RWPE2 (cell line): ENCODE measurements around the gene RBP5.
A peak's percentile ranks its signal among the peaks of the same experiment; 100 is the strongest.

Source experiments
- ATAC-seq: fragments of 200-7000 bp; cut with Tn5 transposase; 3 replicates; pipeline ENCODE4 v1.9.1; 2021; ENCODE audit warnings: low read depth
- DNase-seq: peaks from one replicate; pipeline ENCODE4 v3.0.0-alpha.2; 2020; ENCODE audit warnings: low spot score
- H3K27ac ChIP-seq: fragments of 450-650 bp; 2 replicates; pipeline ENCODE4 v1.5.1; 2017; ENCODE audit warnings: mild to moderate bottlenecking; ENCODE audit not compliant: poor library complexity, severe bottlenecking
- H3K27me3 ChIP-seq: fragments of 250-450 bp; sonication (Bioruptor Pico); 2 replicates; pipeline ENCODE4 v1.5.1; 2021; ENCODE audit warnings: mild to moderate bottlenecking, moderate library complexity; ENCODE audit not compliant: insufficient read depth, poor library complexity, severe bottlenecking
- H3K36me3 ChIP-seq: fragments of 250-450 bp; sonication (Bioruptor Pico); 2 replicates; pipeline ENCODE4 v1.5.1; 2020; ENCODE audit warnings: low read depth, mild to moderate bottlenecking, moderate library complexity
- H3K4me1 ChIP-seq: fragments of 250-450 bp; sonication (Bioruptor Pico); 2 replicates; pipeline ENCODE4 v1.5.1; 2021; ENCODE audit warnings: mild to moderate bottlenecking, moderate library complexity; ENCODE audit not compliant: insufficient read depth, poor library complexity, severe bottlenecking
- H3K4me3 ChIP-seq: fragments of 250-450 bp; sonication (Bioruptor Pico); 2 replicates; pipeline ENCODE4 v1.5.1; 2021; ENCODE audit warnings: mild to moderate bottlenecking, moderate library complexity; ENCODE audit not compliant: severe bottlenecking
- H3K9me3 ChIP-seq: fragments of 250-450 bp; sonication (Bioruptor Pico); 2 replicates; pipeline ENCODE4 v1.5.1; 2021; ENCODE audit warnings: mild to moderate bottlenecking, moderate library complexity; ENCODE audit not compliant: severe bottlenecking
- TF ChIP-seq, protein P1 (sequence below): fragments of 450-650 bp; IDR thresholded peaks from one replicate; pipeline ENCODE4 v1.5.1; 2017; ENCODE audit warnings: mild to moderate bottlenecking, moderate library complexity; ENCODE audit not compliant: poor library complexity, severe bottlenecking

The RBP5 gene

DNA sequence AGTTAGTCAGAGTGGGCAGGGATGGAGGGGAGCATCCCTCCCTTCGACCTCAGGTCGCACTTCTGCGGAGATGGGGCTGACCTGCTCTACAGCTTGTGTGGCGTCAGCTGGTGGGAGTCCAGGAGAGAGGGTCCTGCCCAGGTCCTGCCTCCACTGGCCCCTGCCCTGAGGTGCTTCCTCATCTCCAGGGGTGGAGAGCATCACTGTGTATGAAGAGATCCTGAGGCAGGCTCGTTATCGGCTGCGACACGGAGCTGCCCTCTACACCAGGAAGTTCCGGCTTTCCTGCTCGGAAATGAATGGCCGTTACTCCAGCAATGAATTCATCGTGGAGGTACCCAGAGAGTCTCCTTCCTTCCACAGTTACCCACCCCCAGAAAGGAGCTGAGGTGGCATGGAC, 21.7 kb upstream of the RBP5 start:
- Histone ChIP-seq H3K27ac (no peak overlapping the region), H3K9me3 (no peaks in the 10 kb centered on the region), H3K36me3 (no peaks in the 10 kb centered on the region), H3K4me3 (no peak overlapping the region), H3K27me3 (no peaks in the 10 kb centered on the region), H3K4me1 (no peaks in the 10 kb centered on the region)
- ATAC-seq (no peak), DNase-seq (no peak)
- TF ChIP-seq, protein P1, sequence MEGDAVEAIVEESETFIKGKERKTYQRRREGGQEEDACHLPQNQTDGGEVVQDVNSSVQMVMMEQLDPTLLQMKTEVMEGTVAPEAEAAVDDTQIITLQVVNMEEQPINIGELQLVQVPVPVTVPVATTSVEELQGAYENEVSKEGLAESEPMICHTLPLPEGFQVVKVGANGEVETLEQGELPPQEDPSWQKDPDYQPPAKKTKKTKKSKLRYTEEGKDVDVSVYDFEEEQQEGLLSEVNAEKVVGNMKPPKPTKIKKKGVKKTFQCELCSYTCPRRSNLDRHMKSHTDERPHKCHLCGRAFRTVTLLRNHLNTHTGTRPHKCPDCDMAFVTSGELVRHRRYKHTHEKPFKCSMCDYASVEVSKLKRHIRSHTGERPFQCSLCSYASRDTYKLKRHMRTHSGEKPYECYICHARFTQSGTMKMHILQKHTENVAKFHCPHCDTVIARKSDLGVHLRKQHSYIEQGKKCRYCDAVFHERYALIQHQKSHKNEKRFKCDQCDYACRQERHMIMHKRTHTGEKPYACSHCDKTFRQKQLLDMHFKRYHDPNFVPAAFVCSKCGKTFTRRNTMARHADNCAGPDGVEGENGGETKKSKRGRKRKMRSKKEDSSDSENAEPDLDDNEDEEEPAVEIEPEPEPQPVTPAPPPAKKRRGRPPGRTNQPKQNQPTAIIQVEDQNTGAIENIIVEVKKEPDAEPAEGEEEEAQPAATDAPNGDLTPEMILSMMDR = no peak

DNA sequence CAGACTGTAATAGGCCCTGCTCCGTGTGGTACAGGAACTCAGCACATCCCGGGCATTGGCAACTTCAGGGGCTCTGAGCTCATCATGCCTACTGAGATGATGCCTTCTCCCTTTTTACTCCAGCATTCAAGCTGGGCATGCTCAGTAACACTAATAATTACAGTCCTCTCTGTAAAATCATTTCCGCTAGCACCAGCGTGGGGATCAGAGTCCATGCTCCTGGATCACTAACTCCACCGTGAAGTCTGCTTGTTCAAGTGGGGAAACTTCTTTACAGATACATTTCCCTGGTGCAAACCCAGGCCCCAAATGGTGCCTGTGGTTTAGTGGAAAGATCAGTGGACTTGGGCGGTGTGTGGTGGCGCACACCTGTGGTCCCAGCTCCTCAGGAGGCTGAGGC, 18.2 kb upstream of the RBP5 start:
- Histone ChIP-seq H3K4me3 (no peak overlapping the region), H3K9me3 (no peaks in the 10 kb centered on the region), H3K27ac (no peak overlapping the region), H3K4me1 (no peaks in the 10 kb centered on the region), H3K36me3 (no peaks in the 10 kb centered on the region), H3K27me3 (no peaks in the 10 kb centered on the region)
- DNase-seq = no peak
- TF ChIP-seq, protein P1 = no peak
- no peak for ATAC-seq

DNA sequence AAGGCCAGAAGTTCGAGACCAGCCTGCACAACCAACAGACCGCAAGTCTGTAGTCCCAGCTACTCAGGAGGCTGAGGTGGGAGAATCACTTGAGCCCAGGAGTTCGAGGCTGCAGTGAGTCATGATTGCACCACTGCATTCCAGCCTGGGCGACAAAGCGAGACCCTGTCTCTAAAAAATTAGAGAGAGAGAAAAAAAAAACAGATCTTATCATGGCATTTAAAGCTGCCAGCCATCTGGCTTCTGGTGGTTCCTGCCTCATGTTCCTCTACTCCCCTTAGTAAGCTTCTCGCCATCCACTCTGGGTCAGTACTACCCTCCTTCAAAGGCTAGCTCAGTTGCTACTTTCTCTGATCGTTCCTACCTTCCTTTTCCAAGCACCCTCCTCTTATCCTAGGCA, 17.5 kb upstream of the RBP5 start:
- Histone ChIP-seq H3K4me3 (no peak overlapping the region), H3K9me3 (no peaks in the 10 kb centered on the region)

DNA sequence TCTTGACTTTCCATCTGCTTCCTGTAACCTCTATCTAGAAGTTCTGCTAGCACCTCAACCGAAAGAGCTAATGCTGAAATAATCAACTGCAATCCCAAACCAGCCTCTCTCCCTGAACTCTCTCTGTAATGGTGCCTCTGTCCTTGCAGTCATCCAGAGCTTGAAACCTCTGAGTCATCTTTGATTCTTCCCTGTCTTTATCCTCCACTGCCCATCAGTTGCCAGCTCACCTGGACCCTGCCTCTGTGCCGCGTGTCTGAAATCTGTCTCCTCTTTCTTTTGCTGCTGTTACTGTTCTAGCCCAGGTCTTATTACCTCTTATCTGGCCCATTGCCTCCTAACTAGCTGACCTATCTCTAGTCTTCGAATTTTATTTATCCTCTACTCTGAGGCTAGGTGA, 17.0 kb upstream of the RBP5 start:
- TF ChIP-seq, protein P1 = no peak
- no peaks in the 10 kb centered on the region for H3K4me1 ChIP-seq
- no peak overlapping the region for H3K27ac ChIP-seq
- H3K36me3 ChIP-seq = no peaks in the 10 kb centered on the region
- H3K4me3 ChIP-seq = no peak overlapping the region
- DNase-seq (no peak), ATAC-seq (no peak)
- no peaks in the 10 kb centered on the region for H3K27me3 ChIP-seq
- H3K9me3 ChIP-seq = no peaks in the 10 kb centered on the region

More for the DNA sequence above, 17.5 kb upstream of the RBP5 start:
- no peak for DNase-seq
- Histone ChIP-seq H3K36me3 (no peaks in the 10 kb centered on the region), H3K4me1 (no peaks in the 10 kb centered on the region), H3K27me3 (no peaks in the 10 kb centered on the region), H3K27ac (no peak overlapping the region)
- ATAC-seq = no peak
- TF ChIP-seq, protein P1 = no peak

DNA sequence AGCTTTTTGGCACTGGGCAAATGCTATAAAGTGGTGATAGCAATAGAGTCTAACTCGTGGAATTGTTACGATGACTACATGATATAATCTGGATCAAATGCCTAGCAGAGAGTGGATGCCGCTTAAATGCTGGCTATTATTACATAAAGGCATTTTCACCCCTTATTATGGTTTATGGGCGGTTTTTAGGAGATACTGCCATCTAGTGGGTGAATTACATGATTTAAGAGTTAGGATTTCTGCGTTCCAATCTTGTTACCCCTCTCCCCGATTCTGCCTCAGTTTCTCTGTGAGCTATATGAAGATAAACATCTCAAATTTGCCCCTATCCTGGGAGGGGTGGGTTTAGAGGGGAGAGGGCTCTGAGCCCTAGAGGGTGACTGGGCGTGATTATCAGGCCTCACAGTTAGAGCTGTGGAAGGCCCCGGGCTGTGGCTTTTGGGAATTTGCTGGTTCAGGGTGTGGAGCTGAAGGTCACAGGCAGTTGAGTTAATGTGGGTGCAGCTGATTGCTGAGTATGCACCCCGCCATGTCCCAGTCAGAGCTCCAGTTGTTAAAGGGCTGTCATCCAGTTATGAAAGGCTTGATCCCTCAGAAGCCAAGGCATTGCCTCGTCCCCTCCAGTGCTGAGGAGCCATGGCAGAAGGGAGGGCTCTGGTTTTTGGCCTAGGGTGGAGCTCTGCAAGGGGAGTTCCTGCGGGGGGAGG, 15.9 kb upstream of the RBP5 start:
- ATAC-seq (no peak), DNase-seq (no peak)
- no peaks in the 10 kb centered on the region for H3K27me3 ChIP-seq
- no peaks in the 10 kb centered on the region for H3K36me3 ChIP-seq
- no peak overlapping the region for H3K27ac ChIP-seq
- H3K9me3 ChIP-seq = no peaks in the 10 kb centered on the region
- H3K4me1 ChIP-seq = no peaks in the 10 kb centered on the region
- TF ChIP-seq, protein P1 = peak; percentile 51
- H3K4me3 ChIP-seq = no peak overlapping the region
